HepG2 (cell line): ENCODE measurements around the gene ABHD17B. TPM values are rescaled to one million over a fixed set of nuclear protein-coding genes. Genes with fewer than 3 reads are reported as not detected.

ENCODE experiments used
- ATAC-seq: fragments of 200-7000 bp; cut with Tn5 transposase; 3 replicates; pipeline ENCODE4 v1.9.1; 2020; ENCODE audit warnings: mild to moderate bottlenecking, moderate library complexity
- BruUV-seq: library from RNA; stranded (reverse); fragments of 400-500 nt; replicated peaks from 2 replicates; lab custom pipeline; 2021; lab: Mats Ljungman, UMichigan
- CTCF ChIA-PET: fragments of 300-600 bp; formaldehyde crosslinking; extraction: SDS; loops from one replicate; lab custom pipeline; 2021; ENCODE audit warnings: low total read pairs, inconsistent platforms, low intra/inter-chr PET ratio; lab: Yijun Ruan, JAX
- POLR2A ChIA-PET: fragments of 350-600 bp; sonication (Branson Sonifier 250); formaldehyde crosslinking; loops from one replicate; lab custom pipeline; 2020; ENCODE audit warnings: antibody characterized with exemption, inconsistent platforms; lab: Yijun Ruan, JAX
- DNase-seq: peaks from one replicate; pipeline ENCODE4 v3.0.0-alpha.2; 2015; ENCODE audit warnings: low spot score
- FAIRE-seq: peaks from 3 replicates; lab custom pipeline; 2011; peaks lifted over from hg19 to GRCh38; lab: Jason Lieb, UNC
- H2AFZ ChIP-seq: one replicate; pipeline ENCODE4 v1.6.1; 2011; ENCODE audit warnings: low read length, inconsistent platforms
- H3K27ac ChIP-seq: fragments of 300-600 bp; 3 replicates; pipeline ENCODE4 v1.8.0; 2011; ENCODE audit warnings: mixed run types, mild to moderate bottlenecking, mixed read lengths, low read length, inconsistent platforms; ENCODE audit not compliant: insufficient read depth; ENCODE audit errors: extremely low read length
- H3K27me3 ChIP-seq, 2 experiments: fragments of 200-600 bp in 1 of 2; 2 replicates in 1 of 2; 3 replicates in 1 of 2; pipeline versions ENCODE4 v1.6.0 to v1.8.0; 2011; ENCODE audit warnings: low read length in 2 of 2, mild to moderate bottlenecking in 2 of 2, moderate library complexity in 2 of 2, inconsistent platforms in 1 of 2; ENCODE audit not compliant: insufficient read depth in 2 of 2, control insufficient read depth in 1 of 2
- H3K36me3 ChIP-seq, 2 experiments: fragments of 200-600 bp in 1 of 2; replicated peaks in 1 of 2; 2 replicates in 1 of 2; 3 replicates in 1 of 2; pipeline versions ENCODE4 v1.5.1 to v1.8.0; 2011; ENCODE audit warnings: low read length in 2 of 2, inconsistent platforms in 1 of 2; ENCODE audit not compliant: insufficient read depth in 2 of 2, control insufficient read depth in 1 of 2
- H3K4me1 ChIP-seq: 2 replicates; pipeline ENCODE4 v1.5.1; 2012; ENCODE audit warnings: low read length, inconsistent platforms; ENCODE audit not compliant: insufficient read depth
- H3K4me2 ChIP-seq: 2 replicates; pipeline ENCODE4 v1.6.0; 2011; ENCODE audit warnings: low read depth, low read length, inconsistent platforms
- H3K4me3 ChIP-seq, 3 experiments: fragments of 200-600 bp in 1 of 3; sonication (generic), shearing (Covaris generic) in 1 of 3; replicated peaks in 1 of 3; 2 replicates each; pipeline ENCODE4 v1.5.1; 2011 to 2016; ENCODE audit warnings: low read length in 3 of 3, inconsistent platforms in 2 of 3, low read depth in 2 of 3, mild to moderate bottlenecking in 2 of 3, control low read depth in 1 of 3, mixed read lengths in 1 of 3; ENCODE audit not compliant: insufficient read depth in 1 of 3
- H3K79me2 ChIP-seq: one replicate; pipeline ENCODE4 v1.6.1; 2011; ENCODE audit warnings: low read length, inconsistent platforms; ENCODE audit not compliant: insufficient read depth
- H3K9ac ChIP-seq: 2 replicates; pipeline ENCODE4 v1.6.0; 2011; ENCODE audit warnings: mild to moderate bottlenecking, low read depth, low read length, inconsistent platforms; ENCODE audit not compliant: insufficient read depth
- H3K9me3 ChIP-seq: 2 replicates; pipeline ENCODE4 v1.5.1; 2012; ENCODE audit warnings: mild to moderate bottlenecking, low read length
- H4K20me1 ChIP-seq: 2 replicates; pipeline ENCODE4 v1.6.0; 2011; ENCODE audit warnings: inconsistent platforms, mild to moderate bottlenecking, low read length, moderate library complexity; ENCODE audit not compliant: insufficient read depth
- MAFF ChIP-seq: IDR thresholded peaks from 2 replicates; pipeline ENCODE4 v1.6.1; 2011; ENCODE audit warnings: low read depth, low read length, improper control_type of control experiment
- MAFK ChIP-seq, 2 experiments: IDR thresholded peaks in 1 of 2; conservative IDR thresholded peaks in 1 of 2; 2 replicates each; pipeline ENCODE4 v1.6.1; 2011; ENCODE audit warnings: improper control_type of control experiment in 2 of 2, low read length in 2 of 2
- SRSF1 ChIP-seq: fragments of 200-400 bp; formaldehyde crosslinking; optimal IDR thresholded peaks from 2 replicates; pipeline ENCODE3; 2017; ENCODE audit warnings: mild to moderate bottlenecking, low read depth, low read length, moderate library complexity
- TEAD3 ChIP-seq: optimal IDR thresholded peaks from 2 replicates; pipeline ENCODE3; 2016; ENCODE audit warnings: borderline replicate concordance
- ZFP1 ChIP-seq: IDR thresholded peaks from 2 replicates; pipeline ENCODE4 v1.6.1; 2016
- ZNF484 ChIP-seq: sonication (generic); formaldehyde crosslinking; IDR thresholded peaks from 2 replicates; pipeline ENCODE4 v1.5.1; 2020; ENCODE audit warnings: mild to moderate bottlenecking, low read depth, missing genetic modification reagents, borderline replicate concordance
- ZSCAN30 ChIP-seq: sonication (generic); formaldehyde crosslinking; IDR thresholded peaks from 2 replicates; pipeline ENCODE4 v1.5.0; 2020; ENCODE audit warnings: mild to moderate bottlenecking, missing genetic modification reagents
- ZSCAN9 ChIP-seq: IDR thresholded peaks from 2 replicates; pipeline ENCODE4 v1.6.1; 2016; ENCODE audit warnings: borderline replicate concordance
- WGBS: methylation state at CpG from one replicate; pipeline ENCODE4 v1.1.6; 2017; ENCODE audit warnings: low lambda C conversion rate; 5-methylcytosine and 5-hydroxymethylcytosine counted together
- in situ Hi-C: cut with HindIII; loops from 2 replicates; pipeline ENCODE4 v1.10.0; 2017; ENCODE audit warnings: low pct_unique_long_range_greater_than_20kb; ENCODE audit not compliant: extremely low pct_ligation_motif_present
- intact Hi-C: fragments of 100-400 bp; cut with micrococcal nuclease; formaldehyde crosslinking; loops from one replicate; pipeline ENCODE4 v1.10.0; 2022; ENCODE audit not compliant: unreplicated experiment
- polyA plus RNA-seq, 8 experiments: library from polyadenylated mRNA; depleted of rRNA in 3 of 8; stranded (reverse) in 7 of 8; unstranded in 1 of 8; fragments of >200 nt; fragmentation: Illumina TruSeq in 4 of 8; extraction: Trizol in 4 of 8; gene quantifications; 2 replicates each; pipeline versions ENCODE4 v1.2.1 to v1.2.3, GENCODE V29; 2011 to 2016; ENCODE audit warnings: low read depth in 4 of 8, missing spikeins in 1 of 8, mixed read lengths in 1 of 8; ENCODE audit not compliant: insufficient read depth in 1 of 8
- total RNA-seq, 5 experiments: library from RNA; depleted of rRNA; stranded (reverse); fragments of >200 nt; fragmentation: Illumina TruSeq; extraction: Trizol; gene quantifications; 2 replicates each; pipeline ENCODE4 v1.2.3, GENCODE V29; 2016; ENCODE audit warnings: low read depth in 1 of 5
- TF ChIP-seq, protein P1 (sequence below), 2 experiments: sonication (generic) in 1 of 2; formaldehyde crosslinking in 1 of 2; IDR thresholded peaks; 2 replicates each; pipeline versions ENCODE4 v1.5.1 to v1.6.1; 2011 to 2020; ENCODE audit warnings: borderline replicate concordance in 1 of 2, low read depth in 1 of 2, low read length in 1 of 2, mild to moderate bottlenecking in 1 of 2, missing genetic modification reagents in 1 of 2, moderate library complexity in 1 of 2
- TF ChIP-seq, protein P2 (sequence below): sonication (generic); formaldehyde crosslinking; IDR thresholded peaks from 2 replicates; pipeline ENCODE4 v1.9.0; 2021; ENCODE audit warnings: missing genetic modification reagents, mild to moderate bottlenecking, borderline replicate concordance

ABHD17B gene
- total and polyA plus RNA-seq, 2 of the 13 experiments (the other 11 are each of a cell fraction or from before 2014, with no cell fraction given) = 11.3 to 22.0 TPM

DNA sequence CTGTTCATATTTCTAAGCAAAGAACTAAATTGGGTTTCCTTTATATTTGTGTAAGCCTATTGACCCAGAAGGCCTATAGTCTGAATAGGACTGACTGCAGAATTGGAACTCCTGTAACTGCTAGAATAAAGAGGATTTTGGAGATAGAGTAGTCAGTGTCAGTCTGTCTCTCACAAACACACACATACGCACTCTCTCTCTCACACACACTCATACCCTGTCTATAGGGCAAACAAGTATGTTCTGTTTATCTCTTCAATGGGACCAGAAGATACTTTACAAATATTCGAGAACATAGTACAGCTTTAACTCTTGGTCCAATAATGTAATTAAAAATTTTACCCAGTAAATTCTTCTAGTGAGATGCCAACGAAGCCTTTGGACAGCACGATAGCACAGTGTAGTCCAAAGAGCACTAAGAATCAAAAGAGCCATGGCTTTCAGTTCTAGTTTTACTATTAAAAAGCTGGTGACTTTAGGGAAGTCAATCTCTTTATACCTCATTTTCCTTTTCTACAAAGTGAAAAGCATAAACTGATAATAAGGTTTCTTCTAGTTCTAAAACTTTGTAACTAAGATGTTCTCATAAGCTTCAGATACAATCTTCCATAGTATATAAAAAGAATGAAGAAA lies 19.3 kb downstream of the ABHD17B start (continued):
- TF ChIP-seq, protein P1, sequence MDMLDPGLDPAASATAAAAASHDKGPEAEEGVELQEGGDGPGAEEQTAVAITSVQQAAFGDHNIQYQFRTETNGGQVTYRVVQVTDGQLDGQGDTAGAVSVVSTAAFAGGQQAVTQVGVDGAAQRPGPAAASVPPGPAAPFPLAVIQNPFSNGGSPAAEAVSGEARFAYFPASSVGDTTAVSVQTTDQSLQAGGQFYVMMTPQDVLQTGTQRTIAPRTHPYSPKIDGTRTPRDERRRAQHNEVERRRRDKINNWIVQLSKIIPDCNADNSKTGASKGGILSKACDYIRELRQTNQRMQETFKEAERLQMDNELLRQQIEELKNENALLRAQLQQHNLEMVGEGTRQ (IDR thresholded peaks at IDR 0.05; ENCODE audit: low read depth, low read length) = no peak
- TF ChIP-seq, protein P1 (CRISPR knock-in tag; IDR thresholded peaks at IDR 0.05; ENCODE audit: borderline replicate concordance) = no peak
- TF ChIP-seq ZFP1 (CRISPR knock-in tag) (no peak), ZSCAN30 (no peak), ZNF484 (CRISPR knock-in tag) (no peak)
- TF ChIP-seq, protein P2, sequence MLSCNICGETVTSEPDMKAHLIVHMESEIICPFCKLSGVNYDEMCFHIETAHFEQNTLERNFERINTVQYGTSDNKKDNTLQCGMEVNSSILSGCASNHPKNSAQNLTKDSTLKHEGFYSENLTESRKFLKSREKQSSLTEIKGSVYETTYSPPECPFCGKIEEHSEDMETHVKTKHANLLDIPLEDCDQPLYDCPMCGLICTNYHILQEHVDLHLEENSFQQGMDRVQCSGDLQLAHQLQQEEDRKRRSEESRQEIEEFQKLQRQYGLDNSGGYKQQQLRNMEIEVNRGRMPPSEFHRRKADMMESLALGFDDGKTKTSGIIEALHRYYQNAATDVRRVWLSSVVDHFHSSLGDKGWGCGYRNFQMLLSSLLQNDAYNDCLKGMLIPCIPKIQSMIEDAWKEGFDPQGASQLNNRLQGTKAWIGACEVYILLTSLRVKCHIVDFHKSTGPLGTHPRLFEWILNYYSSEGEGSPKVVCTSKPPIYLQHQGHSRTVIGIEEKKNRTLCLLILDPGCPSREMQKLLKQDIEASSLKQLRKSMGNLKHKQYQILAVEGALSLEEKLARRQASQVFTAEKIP (CRISPR knock-in tag) = no peak

DNA sequence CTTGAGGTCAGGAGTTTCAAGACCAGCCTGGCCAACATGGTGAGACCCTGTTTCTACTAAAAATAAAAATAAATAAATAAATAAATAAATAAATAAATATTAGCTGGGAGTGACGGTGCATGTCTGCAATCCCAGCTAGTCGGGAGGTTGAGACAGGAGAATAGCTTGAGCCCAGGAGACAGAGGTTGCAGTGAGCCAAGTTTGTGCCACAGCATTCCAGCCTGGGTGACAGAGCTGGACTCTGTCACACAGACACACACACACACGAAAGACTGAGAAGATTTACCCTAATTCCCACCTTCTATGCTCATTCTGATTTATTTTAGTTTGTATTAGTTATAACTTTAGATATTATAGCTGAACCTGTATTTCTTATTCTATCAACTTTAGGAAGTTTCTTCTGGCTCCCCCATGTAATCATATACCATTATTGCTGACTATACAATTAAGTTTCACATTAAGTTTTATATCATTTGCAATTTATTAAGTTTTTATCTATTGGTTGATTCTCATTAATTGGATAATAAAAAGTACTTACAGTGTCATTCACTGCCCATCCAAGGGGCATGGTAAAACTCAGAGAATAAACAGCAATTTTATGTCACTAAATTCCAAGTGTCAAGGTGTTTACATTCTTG lies 20.8 kb downstream of the ABHD17B start:
- in situ Hi-C loops = no loop called here
- H3K9me3 ChIP-seq = no peaks in the 10 kb centered on the region
- TF ChIP-seq TEAD3 (CRISPR knock-in tag) = peak; percentile 10
- peak; percentile 90 for TF ChIP-seq MAFF
- TF ChIP-seq SRSF1 = no peak
- TF ChIP-seq MAFK (conservative IDR thresholded peaks at IDR 0.05 in 1 of 2, IDR thresholded peaks at IDR 0.05 in 1 of 2; ENCODE audit: low read length in 2 of 2) = peak; percentile 85 to 91
- no peak for TF ChIP-seq ZSCAN9 (CRISPR knock-in tag)
- TF ChIP-seq, all 625 proteins: peak for 3
- peaks cover 85% of the 10 kb centered on the region for H3K79me2 ChIP-seq
- no peak overlapping the region for H3K4me3 ChIP-seq
- ATAC-seq (no peak), FAIRE-seq (no peak), DNase-seq (no peak)
- H3K4me2 ChIP-seq = no peak overlapping the region
- WGBS = 76% methylated on average over 3 of the region's 3 CpGs
- CTCF ChIA-PET = no interaction called here
- intact Hi-C loops = no loop called here
- no peak overlapping the region for H3K9ac ChIP-seq
- H4K20me1 ChIP-seq = peaks cover 7% of the 10 kb centered on the region; the same call in 1 of the 2 replicates
- no peaks in the 10 kb centered on the region; a peak in 2 of 5 replicates for H3K36me3 ChIP-seq
- H3K4me1 ChIP-seq = peaks cover 40% of the 10 kb centered on the region
- no TSS peak for BruUV-seq
- H3K27ac ChIP-seq = no peak overlapping the region
- no peak overlapping the region for H2AFZ ChIP-seq
- H3K27me3 ChIP-seq = no peaks in the 10 kb centered on the region
- POLR2A ChIA-PET = interaction anchor here (1.4 kb wide), 1 partner anchor 21 kb away, joined by 4 read pairs; the partner anchor contains the start of genes ABHD17B and C9orf85
